Measurements from ENCODE around the gene HACD2. TPM values are rescaled to one million over a fixed set of nuclear protein-coding genes. Genes with fewer than 3 reads are reported as not detected.

Gene HACD2
- total and polyA plus RNA-seq, 9 of the 15 experiments (the other 6 are each of a cell fraction or from before 2014, with no cell fraction given) = 1.3 to 10.5 (median 3.8) TPM

DNA sequence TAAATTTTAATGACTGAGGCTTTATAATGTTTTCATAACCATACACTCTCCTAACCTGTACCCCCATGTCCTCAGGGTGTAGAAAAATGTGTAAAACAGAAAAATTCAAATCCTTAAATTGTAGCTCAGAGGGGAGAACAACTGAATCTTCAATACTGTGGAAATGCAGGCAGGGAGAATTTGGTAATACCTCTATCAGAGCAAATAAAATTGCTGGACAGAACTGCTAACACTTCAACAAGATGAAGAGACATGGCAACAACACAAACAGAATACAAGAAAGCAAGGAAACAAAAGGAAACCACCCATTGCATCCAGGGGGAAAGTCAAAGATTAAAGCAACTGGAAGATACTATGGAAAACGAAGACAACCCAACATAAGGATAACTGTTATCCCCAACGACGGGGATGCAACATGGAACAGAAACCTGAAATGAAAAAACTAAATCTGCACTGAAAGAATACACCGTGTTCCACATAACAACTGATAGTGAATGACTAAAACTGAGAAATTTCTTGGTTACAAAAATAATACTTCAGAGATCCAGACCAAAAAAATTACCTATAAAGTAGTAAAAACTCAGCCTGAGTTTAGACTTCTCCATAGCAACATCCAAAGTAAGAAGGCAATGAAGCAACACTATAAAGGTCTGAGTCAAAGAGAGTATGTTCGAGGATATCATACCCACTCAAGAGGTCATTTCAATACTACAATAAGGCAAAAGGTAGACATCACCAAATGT, 48.5 kb downstream of the HACD2 start (continued):
- TF ChIP-seq, protein P1, sequence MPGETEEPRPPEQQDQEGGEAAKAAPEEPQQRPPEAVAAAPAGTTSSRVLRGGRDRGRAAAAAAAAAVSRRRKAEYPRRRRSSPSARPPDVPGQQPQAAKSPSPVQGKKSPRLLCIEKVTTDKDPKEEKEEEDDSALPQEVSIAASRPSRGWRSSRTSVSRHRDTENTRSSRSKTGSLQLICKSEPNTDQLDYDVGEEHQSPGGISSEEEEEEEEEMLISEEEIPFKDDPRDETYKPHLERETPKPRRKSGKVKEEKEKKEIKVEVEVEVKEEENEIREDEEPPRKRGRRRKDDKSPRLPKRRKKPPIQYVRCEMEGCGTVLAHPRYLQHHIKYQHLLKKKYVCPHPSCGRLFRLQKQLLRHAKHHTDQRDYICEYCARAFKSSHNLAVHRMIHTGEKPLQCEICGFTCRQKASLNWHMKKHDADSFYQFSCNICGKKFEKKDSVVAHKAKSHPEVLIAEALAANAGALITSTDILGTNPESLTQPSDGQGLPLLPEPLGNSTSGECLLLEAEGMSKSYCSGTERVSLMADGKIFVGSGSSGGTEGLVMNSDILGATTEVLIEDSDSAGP (CRISPR knock-in tag; IDR thresholded peaks at IDR 0.05) = no peak
- no peak for TF ChIP-seq ZNF436 (CRISPR knock-in tag; IDR thresholded peaks at IDR 0.05)
- no peak for TF ChIP-seq GATAD2A (IDR thresholded peaks at IDR 0.05)

DNA sequence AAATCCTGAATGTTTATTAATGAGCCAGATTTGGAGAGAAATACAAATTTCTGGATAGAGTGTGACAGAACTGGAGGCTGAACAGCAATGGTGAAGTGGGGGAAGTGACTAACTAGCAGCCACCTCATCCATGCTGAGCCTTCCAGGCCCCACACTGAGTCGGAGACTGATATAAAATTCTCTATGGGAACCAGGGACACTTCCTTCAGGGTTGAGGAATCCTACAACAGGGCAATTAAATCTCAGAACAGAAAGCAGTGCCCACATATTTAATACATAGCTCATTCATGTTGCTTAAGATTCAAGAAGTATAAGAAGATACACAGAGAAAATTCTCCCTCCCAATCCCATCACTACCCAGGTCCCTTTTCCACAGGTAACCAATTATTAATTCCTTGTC, 49.3 kb downstream of the HACD2 start:
- ChIA-PET CTCF (ENCODE audit: low intra/inter-chr PET ratio) (no interaction called here), POLR2A (no interaction called here)
- Histone ChIP-seq H3K4me1 (replicated peaks in 1 of 2; ENCODE audit: control insufficient read depth in 2 of 2, insufficient read depth in 2 of 2, low read length in 2 of 2) (no peaks in the 10 kb centered on the region), H3K9me3 (replicated peaks; ENCODE audit: control insufficient read depth, insufficient read depth, low read depth, low read length) (no peaks in the 10 kb centered on the region), H3K27ac (ENCODE audit: extremely low read depth, low read depth, low read length) (no peak overlapping the region), H2AFZ (ENCODE audit: low read depth, low read length) (no peak overlapping the region), H3K9me1 (ENCODE audit: control insufficient read depth, insufficient read depth, low read length) (no peaks in the 10 kb centered on the region), H3K27me3 (ENCODE audit: control insufficient read depth in 2 of 2, insufficient read depth in 2 of 2, low read length in 2 of 2) (no peaks in the 10 kb centered on the region), H3K9ac (ENCODE audit: insufficient read depth in 1 of 2, low read depth in 2 of 2, low read length in 2 of 2) (no peak overlapping the region), H4K20me1 (replicated peaks; ENCODE audit: control insufficient read depth, insufficient read depth, low read length) (no peaks in the 10 kb centered on the region), H3K4me3 (no peak overlapping the region), H3K4me2 (ENCODE audit: insufficient read depth, low read length) (no peak overlapping the region), H3K36me3 (ENCODE audit: control insufficient read depth, insufficient read depth, low read length) (no peaks in the 10 kb centered on the region), H3K79me2 (ENCODE audit: control insufficient read depth, insufficient read depth, low read length) (no peaks in the 10 kb centered on the region)
- DNase-seq (ENCODE audit: extremely low read depth in 1 of 4, low spot score in 3 of 4) = no peak
- intact Hi-C loops (cut with micrococcal nuclease) (no loop called here), in situ Hi-C loops (cut with MboI) (no loop called here)
- 90% methylated on average over 1 of the region's 1 CpG for WGBS (ENCODE audit: insufficient coverage, low coverage, missing lambda C conversion rate)
- TF ChIP-seq PHB (CRISPR knock-in tag; IDR thresholded peaks at IDR 0.05) = no peak
- TF ChIP-seq CHD1 (IDR thresholded peaks at IDR 0.05; ENCODE audit: low read length) = no peak
- TF ChIP-seq CCNT2 (IDR thresholded peaks at IDR 0.05; ENCODE audit: borderline replicate concordance, extremely low read depth, insufficient read length, low read depth, low read length) = no peak
- no peak for TF ChIP-seq HSF4 (CRISPR knock-in tag; IDR thresholded peaks at IDR 0.05; ENCODE audit: borderline replicate concordance)
- TF ChIP-seq IFI16 (CRISPR knock-in tag; IDR thresholded peaks at IDR 0.05) = no peak
- no peak for TF ChIP-seq POLR2A (conservative IDR thresholded peaks at IDR 0.05)
- no peak for TF ChIP-seq ZNF354B (CRISPR knock-in tag; IDR thresholded peaks at IDR 0.05)
- no TSS peak for BruUV-seq (replicated peaks)
- ATAC-seq = no peak
- FAIRE-seq = no peak
